Parathyroid adenoma (tissue), 2 donors: ENCODE results near the gene ZSWIM1.
"Not testable (repeated sequence)": the region's sequence is repeated elsewhere in the genome, so short reads cannot be mapped to it uniquely, and the experiment has no call there.

Experiments used
- H2AFZ ChIP-seq: fragments of 300-600 bp; sonication (generic); one replicate; pipeline ENCODE4 v1.7.0; 2017; ENCODE audit warnings: antibody characterized with exemption, mild to moderate bottlenecking
- H3K27ac ChIP-seq: fragments of 300-600 bp; sonication (generic); one replicate; pipeline ENCODE4 v1.7.0; 2017
- H3K27me3 ChIP-seq: fragments of 300-600 bp; sonication (generic); one replicate; pipeline ENCODE4 v1.7.0; 2017; ENCODE audit warnings: low read length; ENCODE audit not compliant: control insufficient read depth, insufficient read depth
- H3K36me3 ChIP-seq: fragments of 300-600 bp; sonication (generic); one replicate; pipeline ENCODE4 v1.7.0; 2017; ENCODE audit warnings: low read length; ENCODE audit not compliant: control insufficient read depth, insufficient read depth
- H3K4me1 ChIP-seq: fragments of 300-600 bp; sonication (generic); one replicate; pipeline ENCODE4 v1.7.0; 2017; ENCODE audit warnings: control low read depth
- H3K4me2 ChIP-seq: fragments of 300-600 bp; sonication (generic); one replicate; pipeline ENCODE4 v1.7.0; 2017; ENCODE audit warnings: low read length
- H3K4me3 ChIP-seq: fragments of 300-600 bp; sonication (generic); one replicate; pipeline ENCODE4 v1.7.0; 2017; ENCODE audit warnings: low read depth, low read length
- H3K79me2 ChIP-seq: fragments of 300-600 bp; sonication (generic); one replicate; pipeline ENCODE4 v1.7.0; 2017; ENCODE audit warnings: control low read depth
- H3K9ac ChIP-seq: fragments of 300-600 bp; sonication (generic); one replicate; pipeline ENCODE4 v1.7.0; 2017; ENCODE audit warnings: mild to moderate bottlenecking
- H3K9me3 ChIP-seq: fragments of 300-600 bp; sonication (generic); one replicate; pipeline ENCODE4 v1.7.0; 2017; ENCODE audit warnings: low read length; ENCODE audit not compliant: control insufficient read depth
- CTCF ChIP-seq: fragments of 300-600 bp; sonication (generic); IDR thresholded peaks from one replicate; pipeline ENCODE4 v1.7.0; 2017; ENCODE audit warnings: antibody characterized with exemption, mild to moderate bottlenecking
- donor health status: primary hyperparathyroidism.

Gene ZSWIM1

GRCh38 chr20:45866454-45866853, 14.6 kb upstream of the ZSWIM1 start:
- Histone ChIP-seq H2AFZ (no peak overlapping the region), H3K4me3 (no peak overlapping the region), H3K36me3 (no peaks in the 10 kb centered on the region), H3K4me1 (no peaks in the 10 kb centered on the region), H3K4me2 (no peak overlapping the region), H3K27me3 (no peaks in the 10 kb centered on the region), H3K9ac (no peak overlapping the region), H3K27ac (no peak overlapping the region), H3K9me3 (no peaks in the 10 kb centered on the region), H3K79me2 (peaks cover 3% of the 10 kb centered on the region)
- TF ChIP-seq CTCF = no peak

GRCh38 chr20:45867136-45867818, 13.8 kb upstream of the ZSWIM1 start:
- no peaks in the 10 kb centered on the region for H3K27me3 ChIP-seq
- no peak overlapping the region for H3K9ac ChIP-seq
- H3K36me3 ChIP-seq = no peaks in the 10 kb centered on the region
- no peak overlapping the region for H3K27ac ChIP-seq
- no peak overlapping the region for H2AFZ ChIP-seq
- no peak for TF ChIP-seq CTCF
- peaks cover 3% of the 10 kb centered on the region for H3K79me2 ChIP-seq
- H3K4me1 ChIP-seq = no peaks in the 10 kb centered on the region
- no peak overlapping the region for H3K4me3 ChIP-seq
- no peaks in the 10 kb centered on the region for H3K9me3 ChIP-seq
- H3K4me2 ChIP-seq = no peak overlapping the region

GRCh38 chr20:45867819-45868176, 13.2 kb upstream of the ZSWIM1 start:
- Histone ChIP-seq H3K27me3 (no peaks in the 10 kb centered on the region), H3K9me3 (no peaks in the 10 kb centered on the region), H3K79me2 (no peaks in the 10 kb centered on the region), H2AFZ (no peak overlapping the region), H3K4me1 (no peaks in the 10 kb centered on the region), H3K4me2 (no peak overlapping the region), H3K27ac (no peak overlapping the region), H3K4me3 (no peak overlapping the region), H3K36me3 (no peaks in the 10 kb centered on the region), H3K9ac (no peak overlapping the region)
- TF ChIP-seq CTCF = no peak

- H3K9ac ChIP-seq = no peak overlapping the region
- no peaks in the 10 kb centered on the region for H3K79me2 ChIP-seq
- H3K27ac ChIP-seq = no peak overlapping the region
- H3K27me3 ChIP-seq = no peaks in the 10 kb centered on the region
- no peak overlapping the region for H3K4me3 ChIP-seq
- H3K4me1 ChIP-seq = no peaks in the 10 kb centered on the region
- H3K4me2 ChIP-seq = no peak overlapping the region
- no peak overlapping the region for H2AFZ ChIP-seq
- no peaks in the 10 kb centered on the region for H3K36me3 ChIP-seq
- H3K9me3 ChIP-seq = no peaks in the 10 kb centered on the region
- TF ChIP-seq CTCF = no peak
Measured at GRCh38 chr20:45872626-45873025, 8.4 kb upstream of the ZSWIM1 start.

GRCh38 chr20:45873409-45874103, 7.5 kb upstream of the ZSWIM1 start:
- H3K27me3 ChIP-seq = no peaks in the 10 kb centered on the region
- H3K79me2 ChIP-seq = no peaks in the 10 kb centered on the region
- H3K36me3 ChIP-seq = no peaks in the 10 kb centered on the region
- no peaks in the 10 kb centered on the region for H3K9me3 ChIP-seq
- no peaks in the 10 kb centered on the region for H3K4me1 ChIP-seq
- H3K27ac ChIP-seq = no peak overlapping the region
- H3K4me2 ChIP-seq = no peak overlapping the region
- no peak overlapping the region for H3K9ac ChIP-seq
- no peak overlapping the region for H2AFZ ChIP-seq
- H3K4me3 ChIP-seq = no peak overlapping the region
- no peak for TF ChIP-seq CTCF

- not testable (repeated sequence) for H2AFZ ChIP-seq, H3K27ac ChIP-seq, H3K79me2 ChIP-seq, H3K36me3 ChIP-seq, H3K27me3 ChIP-seq, H3K9ac ChIP-seq, H3K9me3 ChIP-seq, H3K4me3 ChIP-seq, H3K4me2 ChIP-seq, H3K4me1 ChIP-seq
Measured at GRCh38 chr20:45874104-45874481, 6.9 kb upstream of the ZSWIM1 start.
